ENCODE results near the gene SERPIND1. TPM values are rescaled to one million over a fixed set of nuclear protein-coding genes. Genes with fewer than 3 reads are reported as not detected.

The SERPIND1 gene
- total and polyA plus RNA-seq, 2 donors (not counting 1 experiment from before 2014, with no cell fraction given) = not detected

DNA sequence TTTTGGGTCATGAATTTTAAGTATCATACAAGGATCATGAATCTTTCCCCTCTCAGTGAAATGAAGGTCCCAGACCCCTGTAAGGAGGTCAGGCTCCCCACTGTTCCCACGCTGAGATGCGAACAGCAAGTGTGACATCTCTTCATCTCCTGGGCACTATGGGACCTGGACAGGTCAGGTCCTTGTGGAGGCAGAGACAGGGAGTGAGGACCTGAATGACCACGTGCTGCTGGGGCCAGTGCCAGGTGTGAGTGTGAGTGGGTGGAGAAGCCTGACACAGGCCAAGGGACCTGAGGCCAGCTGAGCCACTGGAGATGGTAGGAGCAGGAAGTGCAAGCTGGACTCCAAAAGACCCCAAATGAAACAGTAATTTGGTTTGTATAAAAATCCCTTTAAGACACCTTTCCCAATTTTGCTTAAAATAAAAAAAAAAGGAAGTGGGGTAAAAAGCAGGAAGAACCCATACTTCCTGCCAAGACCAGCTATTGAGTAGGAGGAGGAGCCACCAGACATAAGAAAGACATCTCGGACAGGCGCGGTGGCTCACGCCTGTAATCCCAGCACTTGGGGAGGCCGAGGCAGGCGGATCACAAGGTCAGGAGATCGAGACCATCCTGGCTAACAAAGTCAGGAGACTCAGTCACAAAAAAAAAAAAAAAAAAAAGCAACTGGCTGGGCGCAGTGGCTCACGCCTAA, 35.4 kb upstream of the SERPIND1 start:
- CTCF ChIA-PET = interaction anchor here (0.7 to 1.5 kb wide), 6 partner anchors 9 to 190 kb away, joined by 3 to 4 read pairs (median 3); no protein-coding TSS in a partner anchor
- H3K27ac Mint-ChIP-seq = no peak overlapping the region
- H3K27me3 ChIP-seq (replicated peaks in 1 of 4; ENCODE audit: control extremely low read depth in 1 of 4, control insufficient read depth in 3 of 4, insufficient read depth in 4 of 4, low read length in 3 of 4) = no peaks in the 10 kb centered on the region

More for the DNA sequence above, 35.4 kb upstream of the SERPIND1 start:
- H3K4me1 ChIP-seq (ENCODE audit: control insufficient read depth in 2 of 2, insufficient read depth in 2 of 2, low read length in 2 of 2) = no peaks in the 10 kb centered on the region
- no peak for ATAC-seq (ENCODE audit: low read depth)
- H3K4me3 ChIP-seq (ENCODE audit: control extremely low read depth in 1 of 5, extremely low read depth in 1 of 5, insufficient read depth in 1 of 5, low read depth in 2 of 5, low read length in 4 of 5) = no peak overlapping the region
- no peak overlapping the region for H2AFZ ChIP-seq (ENCODE audit: insufficient read depth, low read depth, low read length, poor library complexity, severe bottlenecking)
- no peaks in the 10 kb centered on the region for H3K79me2 ChIP-seq (ENCODE audit: control insufficient read depth, insufficient read depth, low read length)
- no peaks in the 10 kb centered on the region for H4K20me1 ChIP-seq (ENCODE audit: control insufficient read depth, insufficient read depth, low read length, poor library complexity, severe bottlenecking)
- Mint-ChIP-seq H3K9me3 (ENCODE audit: insufficient read depth) (no peaks in the 10 kb centered on the region), H3K27me3 (no peaks in the 10 kb centered on the region), H3K4me1 (peaks cover 5% of the 10 kb centered on the region), H3K4me3 (no peak overlapping the region)
- peaks cover 0 to 38% of the 10 kb centered on the region in 2 experiments for H3K36me3 ChIP-seq (replicated peaks in 1 of 2; ENCODE audit: control extremely low read depth in 1 of 2, control insufficient read depth in 1 of 2, extremely low read depth in 1 of 2, insufficient read depth in 2 of 2, low read length in 1 of 2)
- no peak overlapping the region for H3K9ac ChIP-seq (ENCODE audit: low read length)
- no peak overlapping the region for H3K4me2 ChIP-seq (replicated peaks; ENCODE audit: low read depth, low read length, poor library complexity, severe bottlenecking)
- H3K9me3 ChIP-seq (ENCODE audit: control extremely low read depth in 1 of 3, control insufficient read depth in 2 of 3, insufficient read depth in 1 of 3, low read length in 2 of 3) = no peaks in the 10 kb centered on the region
- H3K27ac ChIP-seq (ENCODE audit: low read length in 2 of 2) = no peak overlapping the region
- intact Hi-C loops (cut with micrococcal nuclease) = no loop called here
- whole genome bisulfite sequencing (ENCODE audit: insufficient coverage) = 60% methylated on average over 8 of the region's 12 CpGs
- TF ChIP-seq, protein P1, sequence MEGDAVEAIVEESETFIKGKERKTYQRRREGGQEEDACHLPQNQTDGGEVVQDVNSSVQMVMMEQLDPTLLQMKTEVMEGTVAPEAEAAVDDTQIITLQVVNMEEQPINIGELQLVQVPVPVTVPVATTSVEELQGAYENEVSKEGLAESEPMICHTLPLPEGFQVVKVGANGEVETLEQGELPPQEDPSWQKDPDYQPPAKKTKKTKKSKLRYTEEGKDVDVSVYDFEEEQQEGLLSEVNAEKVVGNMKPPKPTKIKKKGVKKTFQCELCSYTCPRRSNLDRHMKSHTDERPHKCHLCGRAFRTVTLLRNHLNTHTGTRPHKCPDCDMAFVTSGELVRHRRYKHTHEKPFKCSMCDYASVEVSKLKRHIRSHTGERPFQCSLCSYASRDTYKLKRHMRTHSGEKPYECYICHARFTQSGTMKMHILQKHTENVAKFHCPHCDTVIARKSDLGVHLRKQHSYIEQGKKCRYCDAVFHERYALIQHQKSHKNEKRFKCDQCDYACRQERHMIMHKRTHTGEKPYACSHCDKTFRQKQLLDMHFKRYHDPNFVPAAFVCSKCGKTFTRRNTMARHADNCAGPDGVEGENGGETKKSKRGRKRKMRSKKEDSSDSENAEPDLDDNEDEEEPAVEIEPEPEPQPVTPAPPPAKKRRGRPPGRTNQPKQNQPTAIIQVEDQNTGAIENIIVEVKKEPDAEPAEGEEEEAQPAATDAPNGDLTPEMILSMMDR (IDR thresholded peaks at IDR 0.05) = no peak
- no peak for TF ChIP-seq EZH2 (IDR thresholded peaks at IDR 0.05; ENCODE audit: borderline replicate concordance, insufficient read depth, low read depth, low read length, poor library complexity, severe bottlenecking)
- POLR2A ChIA-PET = no interaction called here
- DNase-seq = no peak
